Measurements from ENCODE around the gene MEGF6.

MEGF6 gene

GRCh38 chr1:3470650-3471355, 140.5 kb downstream of the MEGF6 start:
- H3K27me3 Mint-ChIP-seq (ENCODE audit: low read depth, poor library complexity), result peaks cover 6% of the 10 kb centered on the region
- H3K4me3 Mint-ChIP-seq, result peak overlapping the region; percentile 52
- no peaks in the 10 kb centered on the region for H3K9me3 Mint-ChIP-seq
- peaks cover 33% of the 10 kb centered on the region for H3K4me1 Mint-ChIP-seq
- DNase-seq, result no peak
- H3K36me3 Mint-ChIP-seq (ENCODE audit: low read depth), result peaks cover 5% of the 10 kb centered on the region
- no peak for TF ChIP-seq CTCF (IDR thresholded peaks at IDR 0.05)
- H3K27ac Mint-ChIP-seq, result peak overlapping the region; percentile 90

- H3K9me3 Mint-ChIP-seq, result no peaks in the 10 kb centered on the region
- H3K4me3 Mint-ChIP-seq, result peak overlapping the region; percentile 52
- H3K27ac Mint-ChIP-seq, result peak overlapping the region; percentile 39
- TF ChIP-seq CTCF (IDR thresholded peaks at IDR 0.05), result no peak
- peaks cover 6% of the 10 kb centered on the region for H3K27me3 Mint-ChIP-seq (ENCODE audit: low read depth, poor library complexity)
- DNase-seq, result no peak
- peaks cover 5% of the 10 kb centered on the region for H3K36me3 Mint-ChIP-seq (ENCODE audit: low read depth)
- peaks cover 36% of the 10 kb centered on the region for H3K4me1 Mint-ChIP-seq
These were observed 141.3 kb downstream of the MEGF6 start for GRCh38 chr1:3469849-3470649.

GRCh38 chr1:3469104-3469848, 142.0 kb downstream of the MEGF6 start:
- H3K4me3 Mint-ChIP-seq, result no peak overlapping the region
- H3K4me1 Mint-ChIP-seq, result peaks cover 36% of the 10 kb centered on the region
- H3K36me3 Mint-ChIP-seq (ENCODE audit: low read depth), result peaks cover 5% of the 10 kb centered on the region
- no peak for DNase-seq
- no peaks in the 10 kb centered on the region for H3K9me3 Mint-ChIP-seq
- H3K27ac Mint-ChIP-seq, result no peak overlapping the region
- H3K27me3 Mint-ChIP-seq (ENCODE audit: low read depth, poor library complexity), result peaks cover 6% of the 10 kb centered on the region
- no peak for TF ChIP-seq CTCF (IDR thresholded peaks at IDR 0.05)

GRCh38 chr1:3468236-3469103, 142.8 kb downstream of the MEGF6 start:
- Mint-ChIP-seq H3K27ac (no peak overlapping the region), H3K4me3 (no peak overlapping the region), H3K36me3 (ENCODE audit: low read depth) (no peaks in the 10 kb centered on the region)

More at GRCh38 chr1:3468236-3469103, 142.8 kb downstream of the MEGF6 start:
- Mint-ChIP-seq H3K4me1 (peaks cover 31% of the 10 kb centered on the region), H3K9me3 (no peaks in the 10 kb centered on the region), H3K27me3 (ENCODE audit: low read depth, poor library complexity) (peaks cover 3% of the 10 kb centered on the region)
- peak; percentile 3 for DNase-seq
- TF ChIP-seq CTCF (IDR thresholded peaks at IDR 0.05), result no peak

Data from nephron progenitor cell (in vitro differentiated cells).